Fibroblast of lung (primary cell): ENCODE data around the gene SLC16A3.

Source experiments
- CTCF ChIP-seq, 2 donors: IDR thresholded peaks in 1 of 2; conservative IDR thresholded peaks in 1 of 2; 1 replicate in 1 of 2; 2 replicates in 1 of 2; pipeline ENCODE4 v1.5.1; 2011 to 2012; ENCODE audit warnings: low read length in 2 of 2, control low read depth in 1 of 2, inconsistent platforms in 1 of 2, low read depth in 1 of 2, mild to moderate bottlenecking in 1 of 2
- EZH2 ChIP-seq: IDR thresholded peaks from 2 replicates; pipeline ENCODE4 v1.5.1; 2012; ENCODE audit warnings: low read length, control low read depth, mild to moderate bottlenecking; ENCODE audit errors: missing control alignments

- TF ChIP-seq CTCF (conservative IDR thresholded peaks at IDR 0.05 in 1 of 2, IDR thresholded peaks at IDR 0.05 in 1 of 2; ENCODE audit: low read depth in 1 of 2, low read length in 2 of 2): no peak
- TF ChIP-seq EZH2: no peak
Measured at GRCh38 chr17:82278308-82278707, 49.5 kb downstream of the SLC16A3 start.
